Activated naive CD8-positive, alpha-beta T cell treated with anti-CD3 and anti-CD28 coated beads, Interleukin-2, amount 50 U/mL, for 24 hours (primary cell): ENCODE results near the gene CCNK.

Experiments
- ATAC-seq: fragments of 150-1000 bp; cut with Tn5 transposase; one replicate; pipeline ENCODE4 v1.10.0; 2021
- DNase-seq: peaks from one replicate; pipeline ENCODE4 v3.0.0; 2021
- H3K27ac Mint-ChIP-seq: one replicate; pipeline ENCODE4 v1.8.0; 2021; ENCODE audit warnings: mild to moderate bottlenecking, mixed read lengths
- H3K27me3 Mint-ChIP-seq: one replicate; pipeline ENCODE4 v1.8.0; 2021; ENCODE audit warnings: mixed read lengths
- H3K36me3 Mint-ChIP-seq: one replicate; pipeline ENCODE4 v1.8.0; 2021; ENCODE audit warnings: low read depth, mixed read lengths
- H3K4me1 Mint-ChIP-seq: one replicate; pipeline ENCODE4 v1.8.0; 2021; ENCODE audit warnings: mixed read lengths
- H3K4me3 Mint-ChIP-seq: one replicate; pipeline ENCODE4 v1.8.0; 2021; ENCODE audit warnings: mild to moderate bottlenecking, moderate library complexity, mixed read lengths
- H3K9me3 Mint-ChIP-seq: one replicate; pipeline ENCODE4 v1.8.0; 2021; ENCODE audit warnings: mixed read lengths

The CCNK gene

DNA sequence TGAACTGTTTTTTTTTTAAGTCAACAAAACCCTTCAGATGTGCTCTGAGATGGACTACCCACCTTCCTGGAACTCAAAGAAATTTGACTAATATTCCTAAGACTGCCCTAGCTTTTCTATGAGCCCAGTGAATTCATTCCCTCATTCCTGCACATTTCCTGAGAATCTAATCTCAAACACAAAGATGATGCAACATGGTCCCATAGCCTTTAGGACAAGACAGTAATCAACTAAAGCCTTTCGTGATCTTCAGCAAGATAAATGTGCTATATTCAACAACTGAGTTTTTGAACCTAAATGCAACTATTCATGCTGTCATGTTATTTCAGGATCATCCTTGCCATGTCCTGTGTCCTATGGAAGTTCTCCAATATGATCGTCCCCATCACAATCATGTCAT, 5.5 kb upstream of the CCNK start:
- Mint-ChIP-seq H3K4me1 (peaks cover 37% of the 10 kb centered on the region), H3K4me3 (no peak overlapping the region), H3K9me3 (no peaks in the 10 kb centered on the region), H3K27ac (no peak overlapping the region), H3K27me3 (no peaks in the 10 kb centered on the region), H3K36me3 (no peaks in the 10 kb centered on the region)
- no peak for ATAC-seq
- no peak for DNase-seq

DNA sequence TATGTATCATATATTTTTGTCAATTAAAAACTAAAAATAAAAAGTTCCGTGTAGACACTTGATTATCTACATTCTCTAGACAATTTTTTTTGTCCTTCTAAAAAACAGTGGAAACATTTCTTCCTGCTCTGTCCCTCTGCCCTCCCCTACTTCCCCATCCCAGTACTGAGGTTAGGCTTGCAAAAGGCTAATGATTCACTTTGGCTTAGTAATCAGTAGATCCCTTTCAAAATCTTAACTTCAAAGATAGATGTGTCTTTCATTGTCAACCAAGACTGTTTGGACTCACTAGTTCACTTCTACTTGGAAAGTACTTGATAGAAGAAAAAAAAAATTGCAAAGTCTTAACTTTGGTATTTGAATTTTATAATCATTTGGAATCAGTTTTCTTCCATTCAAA, 4.3 kb upstream of the CCNK start:
- ATAC-seq (no peak), DNase-seq (no peak)
- Mint-ChIP-seq H3K27me3 (no peaks in the 10 kb centered on the region), H3K36me3 (no peaks in the 10 kb centered on the region), H3K4me3 (no peak overlapping the region), H3K9me3 (no peaks in the 10 kb centered on the region), H3K4me1 (peaks cover 34% of the 10 kb centered on the region), H3K27ac (no peak overlapping the region)

DNA sequence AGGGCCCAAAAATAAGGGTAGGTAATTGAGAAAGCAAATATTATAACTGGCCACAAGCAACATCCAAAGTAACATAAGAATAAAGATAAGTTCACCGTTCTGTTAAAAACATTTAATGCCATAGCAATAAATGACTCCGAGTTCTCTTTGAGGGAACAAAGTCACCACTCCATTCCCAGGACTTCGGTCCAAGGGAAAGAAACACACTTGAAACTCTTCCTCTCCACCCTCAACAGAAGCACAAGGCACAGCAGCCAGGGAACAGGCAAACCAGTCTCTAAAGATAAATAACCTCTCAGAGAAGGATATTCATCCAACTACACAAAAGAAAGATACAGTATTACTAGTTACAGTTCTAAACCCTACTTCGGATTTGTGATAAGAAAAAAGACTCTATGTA, 3.1 kb upstream of the CCNK start:
- no peaks in the 10 kb centered on the region for H3K9me3 Mint-ChIP-seq

DNA sequence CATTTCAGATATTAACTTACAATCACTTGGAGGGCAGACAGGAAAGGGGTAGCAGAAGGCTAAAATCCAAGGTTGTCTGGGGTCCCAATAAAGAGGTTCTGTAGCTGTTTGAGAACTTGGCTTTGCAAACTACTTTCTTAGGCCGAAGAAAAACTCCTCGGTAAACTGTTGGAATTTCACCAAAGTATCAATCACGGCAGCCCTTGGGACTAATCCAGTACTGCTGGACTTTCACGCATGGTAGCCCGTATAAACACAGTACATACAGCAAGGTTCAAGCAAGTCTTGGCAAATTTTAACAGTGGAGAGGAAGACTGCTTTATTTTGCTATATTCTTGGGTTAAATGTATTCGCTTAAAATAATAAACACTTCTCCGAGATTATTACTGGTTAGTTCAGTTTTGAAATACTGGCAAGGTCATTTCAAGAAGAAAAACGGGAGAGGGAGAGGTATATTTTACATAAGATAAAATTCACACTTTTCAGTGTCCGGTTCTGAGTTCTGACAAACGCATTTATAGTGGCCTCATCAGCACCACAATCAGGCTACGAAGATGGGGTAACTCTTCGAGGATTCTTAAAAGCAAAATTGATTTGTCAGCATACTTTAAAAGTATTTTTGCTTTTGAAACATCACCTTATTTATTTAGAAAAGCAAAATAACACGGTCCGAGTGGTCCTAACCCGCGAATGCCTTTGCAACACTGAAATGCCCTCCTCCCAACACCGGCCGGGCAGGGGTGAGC, 1.9 kb upstream of the CCNK start:
- peaks cover 46% of the 10 kb centered on the region for H3K4me1 Mint-ChIP-seq
- H3K4me3 Mint-ChIP-seq = peak overlapping the region; percentile 90
- H3K36me3 Mint-ChIP-seq = no peaks in the 10 kb centered on the region
- ATAC-seq (no peak), DNase-seq (no peak)
- H3K9me3 Mint-ChIP-seq = no peaks in the 10 kb centered on the region
- H3K27me3 Mint-ChIP-seq = no peaks in the 10 kb centered on the region
- H3K27ac Mint-ChIP-seq = no peak overlapping the region

More for the DNA sequence above, 3.1 kb upstream of the CCNK start:
- DNase-seq = no peak
- H3K4me3 Mint-ChIP-seq = no peak overlapping the region
- ATAC-seq = no peak
- no peaks in the 10 kb centered on the region for H3K36me3 Mint-ChIP-seq
- no peak overlapping the region for H3K27ac Mint-ChIP-seq
- no peaks in the 10 kb centered on the region for H3K27me3 Mint-ChIP-seq
- H3K4me1 Mint-ChIP-seq = peaks cover 41% of the 10 kb centered on the region

DNA sequence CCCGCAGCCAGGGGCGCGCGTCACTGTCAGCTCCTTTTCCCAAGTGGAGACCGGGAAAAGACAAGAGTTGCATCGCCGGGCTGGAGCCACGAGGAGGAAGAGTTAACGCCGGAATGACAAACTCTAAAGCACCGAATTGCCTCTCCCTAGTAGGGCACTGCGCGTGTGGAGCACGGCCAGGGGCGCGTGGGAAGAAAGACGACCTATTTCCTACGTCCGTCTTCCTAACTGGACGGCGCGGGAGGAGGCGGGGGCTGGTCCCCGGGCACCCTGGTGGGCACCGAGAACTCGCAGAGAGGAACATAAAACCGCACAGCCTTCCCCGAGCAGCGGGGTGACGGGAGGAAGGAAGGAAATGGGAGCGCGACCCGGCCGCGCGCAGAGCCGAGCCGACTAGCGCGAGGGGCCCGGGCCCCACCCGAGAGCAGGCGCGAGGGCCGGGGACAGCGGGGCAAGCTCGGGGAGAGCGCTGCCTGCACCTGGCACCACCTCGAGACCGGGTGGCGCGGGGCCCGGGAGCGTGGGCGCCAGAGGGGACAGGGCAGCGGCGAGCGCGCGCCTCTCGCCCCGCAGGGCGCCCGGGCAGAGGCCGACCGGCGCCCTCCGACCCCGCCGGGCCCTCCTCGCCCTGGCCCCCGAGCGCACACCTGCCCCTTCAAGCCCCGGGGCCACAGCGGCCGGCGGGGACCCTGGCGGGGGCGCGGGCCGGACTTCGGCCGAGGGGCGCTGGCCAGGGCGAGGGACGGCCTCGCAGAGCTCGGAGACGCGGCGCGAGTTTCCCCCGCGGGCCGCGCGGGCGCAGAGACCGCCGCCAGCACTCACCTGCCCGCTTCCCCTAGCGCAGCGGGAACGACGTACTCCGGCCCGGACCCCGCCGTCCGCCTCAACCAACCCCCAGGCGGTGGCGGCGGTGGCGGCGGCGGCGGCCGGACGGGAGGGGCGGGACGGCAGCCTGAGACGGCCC, 1.0 kb upstream of the CCNK start, which contains the start of gene SETD3:
TSS of gene SETD3 (minus strand) at position 954 of the 964 bp plus-strand sequence. CDS start 15,054 bp downstream, outside the sequence.
- Mint-ChIP-seq H3K27ac (peak within 1 kb of the TSS; percentile 96), H3K4me3 (peak within 1 kb of the TSS; percentile 94), H3K9me3 (no peaks in the 10 kb centered on the region), H3K36me3 (no peaks in the 10 kb centered on the region), H3K4me1 (peaks cover 50% of the 10 kb centered on the region), H3K27me3 (no peaks in the 10 kb centered on the region)
- ATAC-seq (no peak), DNase-seq (peak; percentile 55)

DNA sequence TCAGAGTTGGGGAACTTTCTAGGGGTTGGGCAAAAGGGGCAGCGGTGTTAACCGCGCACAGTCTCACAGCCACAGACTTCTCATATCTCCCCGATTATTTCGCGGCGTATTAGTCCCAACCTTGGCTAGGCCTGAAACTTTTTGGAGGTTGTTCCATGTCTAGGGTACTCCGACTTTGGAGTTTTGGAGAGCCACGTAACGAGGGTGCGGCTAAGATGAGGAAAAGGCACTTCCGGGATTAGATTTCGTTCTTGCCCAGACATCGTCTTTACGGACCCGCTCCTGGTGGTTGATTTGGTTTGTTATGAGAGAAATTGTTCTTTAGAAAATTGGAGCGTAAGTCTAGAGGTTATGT, 513 bp downstream of the CCNK start:
- ATAC-seq (no peak), DNase-seq (no peak)
- Mint-ChIP-seq H3K27ac (peak overlapping the region; percentile 96), H3K4me1 (peaks cover 56% of the 10 kb centered on the region), H3K36me3 (no peaks in the 10 kb centered on the region), H3K9me3 (no peaks in the 10 kb centered on the region), H3K27me3 (no peaks in the 10 kb centered on the region), H3K4me3 (peak overlapping the region; percentile 94)

DNA sequence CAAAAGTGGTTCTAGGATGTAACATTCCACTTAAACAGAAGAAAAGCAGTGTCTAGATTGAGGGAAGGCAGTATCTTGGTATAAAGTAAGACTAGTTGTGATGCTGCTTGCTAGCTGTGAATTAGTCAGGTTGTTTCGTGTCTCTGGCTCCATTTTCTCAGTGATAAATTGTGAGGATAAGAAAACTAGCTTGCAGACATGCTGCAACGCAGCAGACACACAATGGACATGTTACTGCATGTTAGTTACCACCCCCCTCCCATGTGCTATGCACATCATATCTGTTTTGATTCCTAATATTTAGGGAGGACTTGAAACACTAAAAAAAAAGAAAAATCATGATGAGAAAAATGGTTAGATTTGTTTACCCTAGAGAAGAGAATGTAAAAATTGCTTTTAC, 2.9 kb downstream of the CCNK start:
- Mint-ChIP-seq H3K27me3 (no peaks in the 10 kb centered on the region), H3K4me3 (no peak overlapping the region), H3K9me3 (no peaks in the 10 kb centered on the region), H3K36me3 (no peaks in the 10 kb centered on the region), H3K4me1 (peaks cover 57% of the 10 kb centered on the region), H3K27ac (no peak overlapping the region)
- ATAC-seq (no peak), DNase-seq (no peak)

DNA sequence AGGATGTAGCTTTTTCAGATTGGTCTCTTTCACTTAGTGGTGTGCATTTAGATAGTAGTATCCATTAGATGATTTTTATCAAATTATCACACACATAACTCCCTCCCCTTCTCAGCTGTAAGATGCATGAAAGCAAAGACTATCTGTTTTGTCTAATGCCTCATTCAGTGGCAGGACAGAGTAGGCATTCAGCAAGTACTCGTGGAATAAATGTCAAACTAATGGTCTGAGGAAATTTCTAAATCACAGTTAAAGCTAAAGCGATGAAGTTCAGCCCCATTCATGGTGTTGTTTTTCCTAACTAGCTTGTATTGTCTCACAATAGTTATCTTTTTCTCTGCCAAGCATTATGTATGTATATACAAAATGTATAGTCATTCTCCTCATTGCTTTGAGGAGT, 16.1 kb downstream of the CCNK start:
- Mint-ChIP-seq H3K36me3 (peaks cover 48% of the 10 kb centered on the region), H3K27me3 (no peaks in the 10 kb centered on the region), H3K4me3 (no peak overlapping the region), H3K27ac (no peak overlapping the region), H3K4me1 (peaks cover 3% of the 10 kb centered on the region), H3K9me3 (no peaks in the 10 kb centered on the region)
- no peak for DNase-seq
- no peak for ATAC-seq

DNA sequence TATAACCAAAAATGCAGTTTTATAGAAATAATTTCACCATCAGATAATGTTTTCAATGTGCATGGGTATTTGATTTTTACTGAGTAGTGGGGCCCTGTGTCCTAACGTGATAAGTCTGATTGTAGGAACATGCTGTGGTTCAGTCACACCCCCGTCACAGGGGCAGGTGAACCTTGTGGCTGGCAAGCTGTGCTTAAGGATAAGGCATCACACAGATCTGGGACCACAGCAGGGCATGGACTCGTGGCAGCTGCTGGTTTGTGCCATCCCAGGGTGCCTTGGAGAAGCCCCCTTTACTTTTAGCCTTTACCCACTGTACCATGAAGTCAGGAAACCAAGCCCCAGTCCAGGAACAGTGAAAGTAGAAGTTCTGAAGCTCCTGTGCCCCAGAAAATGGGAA, 16.7 kb downstream of the CCNK start:
- H3K27ac Mint-ChIP-seq = no peak overlapping the region
- no peak overlapping the region for H3K4me3 Mint-ChIP-seq
- no peak for DNase-seq
- H3K4me1 Mint-ChIP-seq = peaks cover 3% of the 10 kb centered on the region
- H3K36me3 Mint-ChIP-seq = peaks cover 48% of the 10 kb centered on the region
- H3K27me3 Mint-ChIP-seq = no peaks in the 10 kb centered on the region
- no peak for ATAC-seq
- H3K9me3 Mint-ChIP-seq = no peaks in the 10 kb centered on the region

DNA sequence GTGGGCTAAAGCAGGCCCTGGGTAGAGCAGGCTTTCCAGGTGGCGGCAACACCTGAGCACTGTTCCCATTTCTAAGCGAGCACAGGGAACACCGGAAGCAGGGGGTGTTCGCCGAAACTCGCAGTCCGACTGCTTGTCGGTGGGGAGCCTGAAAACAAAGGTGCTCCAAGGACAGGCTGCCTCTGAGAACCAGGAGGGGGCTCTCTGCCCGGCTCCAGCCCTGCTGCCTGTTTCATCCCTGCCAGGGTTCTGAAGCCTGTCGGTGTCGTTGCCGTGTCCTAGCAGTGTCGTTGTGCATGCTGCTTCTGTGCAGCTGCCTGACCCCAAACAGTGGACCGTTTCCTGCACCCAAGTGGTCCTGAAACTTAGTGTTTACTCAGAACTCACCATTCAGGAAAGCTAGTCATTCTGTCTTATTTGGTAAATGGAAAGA, 21.8 kb downstream of the CCNK start:
- Mint-ChIP-seq H3K27ac (no peak overlapping the region), H3K36me3 (peaks cover 48% of the 10 kb centered on the region)
- no peak for ATAC-seq

DNA sequence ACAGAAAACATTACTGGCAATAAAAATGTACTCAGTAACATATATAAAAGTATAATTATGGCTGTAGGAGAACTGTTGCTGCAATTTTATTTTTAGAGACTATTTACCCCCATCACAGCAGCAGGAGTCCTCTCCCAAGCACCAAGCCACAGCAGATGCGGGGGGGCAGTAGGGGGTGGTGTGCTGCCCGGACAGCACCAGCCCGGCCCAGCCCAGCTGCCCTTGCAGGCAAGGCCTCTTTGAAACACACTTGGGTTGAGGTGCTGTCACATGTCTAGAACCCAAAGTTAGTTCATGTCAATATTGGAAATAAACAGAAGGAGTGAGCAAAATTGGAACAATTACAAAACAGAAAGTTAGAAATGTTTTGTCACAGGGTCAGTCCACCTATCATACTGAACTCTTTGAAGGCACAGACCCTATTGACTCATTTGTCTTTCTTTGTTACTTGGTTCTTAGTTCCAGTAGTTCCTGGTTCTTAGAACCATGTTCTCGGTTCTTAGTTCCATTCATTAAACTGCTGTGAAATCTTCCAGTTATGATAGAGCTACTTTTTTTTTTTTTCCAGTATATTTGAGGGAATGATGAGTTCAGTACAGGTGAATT, 22.7 kb downstream of the CCNK start:
- Mint-ChIP-seq H3K4me1 (no peaks in the 10 kb centered on the region), H3K27ac (no peak overlapping the region), H3K4me3 (no peak overlapping the region), H3K9me3 (no peaks in the 10 kb centered on the region), H3K36me3 (peaks cover 53% of the 10 kb centered on the region), H3K27me3 (no peaks in the 10 kb centered on the region)
- DNase-seq (no peak), ATAC-seq (no peak)

More for the DNA sequence above, 21.8 kb downstream of the CCNK start:
- no peak for DNase-seq
- H3K27me3 Mint-ChIP-seq = no peaks in the 10 kb centered on the region
- no peaks in the 10 kb centered on the region for H3K4me1 Mint-ChIP-seq
- H3K9me3 Mint-ChIP-seq = no peaks in the 10 kb centered on the region
- H3K4me3 Mint-ChIP-seq = no peak overlapping the region

DNA sequence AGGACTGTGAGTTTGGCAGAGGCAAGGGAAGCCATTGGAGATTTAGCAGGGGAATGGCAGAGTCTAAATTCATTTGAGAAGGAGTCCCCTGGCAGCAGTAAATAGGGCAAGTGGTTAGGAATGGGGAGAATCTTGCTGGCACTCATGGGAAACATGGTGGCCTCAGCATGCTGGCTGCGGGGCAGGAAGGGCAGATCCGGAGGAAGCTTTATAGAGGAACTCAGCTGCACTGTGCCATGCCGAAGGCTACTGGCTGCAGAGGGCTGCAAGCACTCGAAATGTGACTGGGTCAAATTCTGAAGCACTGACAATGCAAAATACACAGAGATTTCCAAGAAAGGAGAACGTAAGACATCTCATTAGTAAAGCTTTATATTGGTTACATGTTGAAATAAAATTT, 23.9 kb downstream of the CCNK start:
- Mint-ChIP-seq H3K36me3 (peaks cover 55% of the 10 kb centered on the region), H3K27me3 (no peaks in the 10 kb centered on the region), H3K4me1 (no peaks in the 10 kb centered on the region), H3K9me3 (no peaks in the 10 kb centered on the region), H3K27ac (peak overlapping the region; percentile 48), H3K4me3 (no peak overlapping the region)
- DNase-seq (no peak), ATAC-seq (no peak)

DNA sequence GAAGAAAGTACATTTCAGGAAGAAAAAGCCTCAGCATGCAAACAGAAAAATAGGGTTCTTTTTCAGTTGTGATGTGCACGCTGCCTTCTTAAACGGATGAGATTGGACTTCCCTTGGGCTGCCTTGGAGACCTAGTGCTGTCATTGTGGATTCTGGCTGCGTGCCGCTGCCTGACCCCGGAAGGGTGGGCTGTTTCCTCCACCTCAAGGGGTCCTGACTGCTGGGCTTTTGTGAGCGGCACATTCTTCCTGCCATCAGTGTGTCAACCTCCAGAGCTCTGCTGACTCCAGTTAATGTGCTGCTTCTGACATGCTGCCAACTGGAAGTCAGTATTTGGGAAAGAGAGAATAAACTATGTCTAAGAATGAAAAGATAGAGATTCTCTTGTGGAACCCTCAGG, 25.1 kb downstream of the CCNK start:
- no peak for DNase-seq
- no peak overlapping the region for H3K4me3 Mint-ChIP-seq
- peaks cover 50% of the 10 kb centered on the region for H3K36me3 Mint-ChIP-seq
- no peak overlapping the region for H3K27ac Mint-ChIP-seq
- H3K4me1 Mint-ChIP-seq = no peaks in the 10 kb centered on the region
- no peaks in the 10 kb centered on the region for H3K27me3 Mint-ChIP-seq
- ATAC-seq = no peak
- H3K9me3 Mint-ChIP-seq = no peaks in the 10 kb centered on the region

DNA sequence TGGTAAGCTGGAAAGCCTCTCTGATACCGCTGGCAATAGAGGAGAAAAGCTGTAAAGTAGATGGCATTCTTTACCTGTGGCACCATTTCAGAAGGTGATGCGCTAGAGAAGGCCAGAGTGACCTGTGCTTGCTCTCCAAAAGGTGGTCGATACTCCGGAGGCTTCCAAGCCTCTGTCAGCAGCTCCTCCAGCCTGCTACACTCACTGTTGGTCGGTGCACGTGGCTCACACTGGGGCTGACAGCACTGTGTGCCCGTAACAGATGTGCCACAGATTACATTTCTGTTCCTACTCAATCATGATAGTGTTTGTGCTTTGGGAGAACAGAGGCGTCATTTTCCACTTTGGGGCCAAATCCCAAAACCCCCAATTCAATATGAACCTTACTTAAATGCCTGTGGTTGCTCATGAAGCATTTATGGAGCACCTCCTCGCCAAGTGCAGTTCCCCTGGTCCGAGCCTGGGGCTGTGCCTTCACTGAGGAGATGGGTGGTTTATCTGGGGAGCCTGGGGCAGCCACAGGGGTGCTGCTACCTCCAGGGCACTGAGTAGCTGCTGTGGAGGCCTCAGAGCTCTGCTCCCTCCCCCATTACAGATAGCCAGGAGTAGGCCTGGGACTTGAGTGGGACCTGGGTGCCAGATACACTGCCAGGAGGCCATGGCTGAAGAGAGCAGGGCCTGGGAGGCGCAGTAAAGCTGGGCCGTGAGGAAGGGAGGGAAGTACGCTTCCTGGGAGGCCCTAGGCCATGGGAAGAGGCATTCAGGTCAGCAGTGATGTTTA, 26.8 kb downstream of the CCNK start:
- peaks cover 39% of the 10 kb centered on the region for H3K36me3 Mint-ChIP-seq
- no peaks in the 10 kb centered on the region for H3K9me3 Mint-ChIP-seq
- H3K27ac Mint-ChIP-seq = peak overlapping the region; percentile 48
- H3K27me3 Mint-ChIP-seq = no peaks in the 10 kb centered on the region
- no peak overlapping the region for H3K4me3 Mint-ChIP-seq
- ATAC-seq = no peak
- no peak for DNase-seq
- H3K4me1 Mint-ChIP-seq = no peaks in the 10 kb centered on the region
